GM18870 (cell line): Measurements from ENCODE around the gene R3HDM4.
"Not testable (repeated sequence)": the region's sequence is repeated elsewhere in the genome, so short reads cannot be mapped to it uniquely, and the experiment has no call there.

ENCODE experiments used
- ATAC-seq: cut with Tn5 transposase; IDR thresholded peaks from one replicate; pipeline ENCODE4 v1.9.1; 2021; ENCODE audit warnings: moderate library complexity; ENCODE audit not compliant: unreplicated experiment

R3HDM4 gene

GRCh38 chr19:861756-862580, 51.1 kb downstream of the R3HDM4 start:
- ATAC-seq, result no peak

GRCh38 chr19:861141-861755, 51.8 kb downstream of the R3HDM4 start:
- no peak for ATAC-seq

- ATAC-seq, result no peak
Observed at GRCh38 chr19:858868-859843, 53.9 kb downstream of the R3HDM4 start, which contains the start of gene CFD. CFD (plus strand) TSS chr19:859664; CDS start chr19:859690, 26 bp downstream.

- ATAC-seq, result no peak
Observed at GRCh38 chr19:858284-858683, 54.7 kb downstream of the R3HDM4 start.

- no peak for ATAC-seq
Observed at GRCh38 chr19:855566-856120, 57.4 kb downstream of the R3HDM4 start.

- no peak for ATAC-seq
Observed at GRCh38 chr19:855142-855541, 57.9 kb downstream of the R3HDM4 start.

GRCh38 chr19:854549-854948, 58.5 kb downstream of the R3HDM4 start:
- no peak for ATAC-seq

GRCh38 chr19:853614-854220, 59.3 kb downstream of the R3HDM4 start:
- not testable (repeated sequence) for ATAC-seq

- ATAC-seq, result no peak
Observed at GRCh38 chr19:853014-853585, 59.9 kb downstream of the R3HDM4 start.

GRCh38 chr19:852136-853013, 60.6 kb downstream of the R3HDM4 start, which contains the start of gene ELANE:
ELANE (plus strand) TSS chr19:852303; CDS start chr19:852329, 26 bp downstream.
- no peak for ATAC-seq

GRCh38 chr19:850979-851335, 62.1 kb downstream of the R3HDM4 start:
- no peak for ATAC-seq

- no peak for ATAC-seq
Observed at GRCh38 chr19:850221-850978, 62.6 kb downstream of the R3HDM4 start.

- ATAC-seq, result not testable (repeated sequence)
Observed at GRCh38 chr19:849195-849594, 63.8 kb downstream of the R3HDM4 start.

- ATAC-seq, result no peak
Observed at GRCh38 chr19:848386-848921, 64.6 kb downstream of the R3HDM4 start.
